ENCODE data around the gene C1orf35. TPM values are rescaled to one million over a fixed set of nuclear protein-coding genes. Genes with fewer than 3 reads are reported as not detected.

The C1orf35 gene
- total and polyA plus RNA-seq, 2 of the 8 experiments (the other 6 are each of a cell fraction or from before 2014, with no cell fraction given) = 18.6 to 19.9 TPM

DNA sequence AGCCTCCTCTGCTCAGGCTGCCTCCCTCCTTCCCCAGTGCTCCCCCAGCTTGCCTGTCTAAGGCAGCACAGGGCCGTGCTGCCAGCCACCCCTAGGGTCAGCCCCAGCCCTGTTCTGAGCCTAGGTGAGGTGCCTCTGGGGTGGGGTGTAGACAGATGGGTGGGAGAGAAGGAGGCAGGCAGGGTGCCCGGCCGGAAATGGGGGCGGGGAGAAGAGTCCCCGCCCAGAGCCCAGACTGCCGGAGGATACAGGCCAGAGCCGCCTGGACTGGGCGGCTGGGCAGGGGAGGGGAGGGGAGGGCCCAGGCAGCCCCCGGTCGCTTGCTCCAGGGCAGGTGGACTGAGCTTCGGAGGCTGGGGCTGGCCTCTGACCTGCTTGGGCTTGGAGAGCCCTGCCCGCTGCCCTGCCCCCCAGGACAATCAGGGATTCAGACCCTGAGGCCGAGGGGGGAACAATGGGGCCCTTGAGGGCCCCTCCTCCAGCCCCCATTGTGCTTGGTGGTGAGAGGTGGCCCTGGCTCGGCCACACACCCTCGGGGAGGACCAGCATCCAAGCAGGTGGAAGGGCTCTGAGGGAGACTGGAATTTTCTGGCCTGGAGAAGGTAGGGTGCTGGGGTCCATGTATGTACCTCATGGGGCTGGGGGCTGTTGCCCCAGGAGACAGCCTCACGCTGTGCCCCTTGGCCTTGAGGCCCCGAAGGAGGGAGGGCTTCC lies 46.4 kb upstream of the C1orf35 start, which contains the start of gene GJC2 (continued):
- TF ChIP-seq POU5F1 (IDR thresholded peaks at IDR 0.05; ENCODE audit: low read depth, low read length) (no peak), SIRT6 (IDR thresholded peaks at IDR 0.05; ENCODE audit: low read length) (no peak), HDAC2 (IDR thresholded peaks at IDR 0.05; ENCODE audit: borderline replicate concordance in 1 of 2, low read depth in 2 of 2, low read length in 2 of 2) (no peak)
